ENCODE measurements around the gene ABO.
"Not testable (repeated sequence)": the region's sequence is repeated elsewhere in the genome, so short reads cannot be mapped to it uniquely, and the experiment has no call there.

The ABO gene

DNA sequence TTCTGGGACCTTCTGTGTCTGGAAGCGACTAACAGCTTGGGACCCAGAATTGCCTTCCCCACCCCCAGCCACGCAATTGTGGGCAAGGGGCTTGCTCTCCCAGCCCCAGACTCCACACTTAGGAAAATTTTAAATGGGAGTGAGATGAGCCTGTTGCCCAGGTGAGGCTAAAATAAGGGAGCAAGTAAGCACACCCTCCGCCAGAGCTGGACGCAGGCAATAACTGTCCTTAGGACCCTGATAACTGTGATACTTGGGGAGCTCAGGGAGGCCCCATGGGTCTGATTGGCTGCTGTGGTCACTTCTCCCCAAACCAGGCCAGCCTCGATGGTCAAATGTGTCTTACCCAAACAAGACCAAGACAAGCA, 13.3 kb downstream of the ABO start:
- DNase-seq, result no peak

GRCh38 chr9:133261103-133261752, 13.8 kb downstream of the ABO start:
- DNase-seq, result no peak

GRCh38 chr9:133260334-133261102, 14.5 kb downstream of the ABO start:
- no peak for DNase-seq

GRCh38 chr9:133258061-133259015, 16.7 kb downstream of the ABO start:
- DNase-seq, result no peak

DNA sequence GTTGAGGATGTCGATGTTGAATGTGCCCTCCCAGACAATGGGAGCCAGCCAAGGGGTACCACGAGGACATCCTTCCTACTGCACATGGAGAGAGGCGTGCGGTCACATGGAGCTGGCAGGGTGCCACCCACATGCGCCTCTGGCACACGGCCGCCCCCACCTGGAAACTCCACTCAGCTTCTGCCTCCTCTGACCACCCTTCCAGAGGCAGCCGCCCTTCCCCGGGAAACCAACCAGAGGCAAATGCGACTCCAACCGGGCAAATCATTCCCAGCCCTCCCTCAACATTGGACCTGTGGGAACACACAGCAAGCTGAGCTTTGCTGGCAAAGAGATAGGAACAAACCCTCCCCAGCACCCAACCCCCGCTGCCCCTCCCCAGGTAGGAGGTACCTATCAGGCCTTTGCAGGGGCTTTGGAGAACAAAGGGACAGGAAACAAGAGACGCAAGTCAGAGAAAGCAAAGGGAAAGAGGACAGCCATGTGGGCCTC, 17.5 kb downstream of the ABO start:
- DNase-seq, result no peak

DNA sequence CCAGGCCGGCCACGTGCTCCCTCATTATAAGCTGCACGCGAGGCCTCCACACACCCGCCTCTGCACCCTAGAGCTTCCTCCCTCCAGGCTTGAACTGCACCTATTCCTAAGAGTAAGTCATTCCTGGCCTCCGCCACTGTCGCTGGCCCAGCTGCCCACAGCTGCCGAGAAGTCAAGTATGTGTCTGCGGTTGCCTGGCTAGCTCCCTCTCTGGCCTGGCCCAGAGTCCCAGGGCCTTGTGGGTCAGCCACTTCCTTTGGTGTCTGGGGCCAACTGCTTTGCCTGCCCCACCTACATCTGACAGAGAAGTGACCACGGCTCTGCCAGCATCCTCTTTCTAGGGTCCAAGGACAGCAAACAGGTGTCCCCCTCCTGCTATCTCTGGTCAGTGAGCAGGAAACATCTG, 18.3 kb downstream of the ABO start:
- DNase-seq, result no peak

DNA sequence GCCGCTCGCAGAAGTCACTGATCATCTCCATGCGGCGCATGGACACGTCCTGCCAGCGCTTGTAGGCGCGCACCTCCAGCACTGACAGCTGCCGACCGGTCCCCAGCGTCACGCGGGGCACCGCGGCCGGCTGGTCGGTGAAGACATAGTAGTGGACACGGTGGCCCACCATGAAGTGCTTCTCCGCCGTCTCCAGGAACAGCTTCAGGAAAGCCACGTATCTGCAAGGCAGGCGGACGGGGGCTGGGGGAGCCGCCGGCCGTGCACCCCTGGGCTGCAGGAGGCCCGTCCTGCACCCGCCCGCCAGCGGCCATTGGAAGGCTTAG, 18.9 kb downstream of the ABO start:
- no peak for DNase-seq

- DNase-seq, result no peak
Measured at GRCh38 chr9:133255371-133256135, 19.4 kb downstream of the ABO start.

- no peak for DNase-seq
Measured at GRCh38 chr9:133254471-133254870, 20.5 kb downstream of the ABO start.

DNA sequence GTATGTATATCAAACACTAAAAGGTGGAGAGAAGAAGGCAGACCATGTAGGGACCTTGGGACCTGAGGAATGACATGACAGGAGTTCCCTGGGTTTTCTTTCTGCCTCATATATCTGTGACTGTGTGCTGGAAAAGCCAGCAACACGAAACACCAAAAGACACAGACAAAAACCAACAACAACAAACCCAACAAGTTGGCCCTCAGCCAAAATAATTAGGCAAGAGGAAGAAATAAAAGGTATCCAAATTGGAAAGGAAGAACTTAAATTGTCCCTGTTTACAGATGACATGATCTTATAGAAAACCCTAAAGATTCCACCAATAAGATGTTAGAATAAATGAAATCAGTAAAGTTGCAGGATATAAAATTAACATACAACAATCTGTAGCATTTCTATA, 21.7 kb downstream of the ABO start:
- DNase-seq, result no peak

- no peak for DNase-seq
Measured at GRCh38 chr9:133252301-133253020, 22.5 kb downstream of the ABO start.

- DNase-seq, result no peak
Measured at GRCh38 chr9:133251773-133252172, 23.2 kb downstream of the ABO start.

DNA sequence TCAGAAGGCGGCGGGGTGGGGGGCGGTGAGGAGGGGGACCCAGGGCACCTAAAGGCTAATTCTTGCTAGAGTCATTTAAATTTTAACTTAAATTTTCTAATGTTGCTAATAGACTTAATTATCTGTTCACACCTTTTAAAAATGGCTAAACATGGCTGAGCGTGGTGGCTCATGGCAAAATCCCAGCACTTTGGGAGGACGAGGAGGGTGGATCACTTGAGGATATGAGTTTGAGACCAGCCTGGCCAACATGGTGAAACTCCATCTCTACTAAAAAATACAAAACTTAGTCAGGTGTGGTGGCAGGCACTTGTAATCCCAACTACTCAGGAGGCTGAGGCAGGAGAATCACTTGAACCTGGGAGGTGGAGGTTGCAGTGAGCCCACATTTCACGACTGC, 23.8 kb downstream of the ABO start:
- not testable (repeated sequence) for DNase-seq

DNA sequence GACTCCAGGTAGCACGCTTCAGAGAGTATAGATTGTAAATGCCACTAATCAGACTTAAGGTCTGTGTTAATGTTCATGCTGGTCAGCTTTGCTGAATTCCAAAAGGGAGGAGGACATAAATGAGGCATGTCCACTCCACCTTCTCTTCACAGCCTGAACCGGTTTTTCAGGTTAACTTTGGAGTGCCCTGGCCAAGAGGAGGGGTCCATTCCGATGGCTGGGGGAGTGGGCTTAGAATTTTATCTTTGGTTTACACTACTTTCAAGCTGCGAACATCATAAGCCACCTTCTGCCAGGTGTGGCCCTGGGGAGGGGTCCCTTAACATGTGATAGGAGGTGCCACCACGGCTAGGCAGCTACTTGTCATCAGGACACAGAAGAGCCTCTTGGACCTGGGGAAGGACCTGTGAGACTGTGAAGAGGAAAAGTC, 24.2 kb downstream of the ABO start:
- no peak for DNase-seq

DNA sequence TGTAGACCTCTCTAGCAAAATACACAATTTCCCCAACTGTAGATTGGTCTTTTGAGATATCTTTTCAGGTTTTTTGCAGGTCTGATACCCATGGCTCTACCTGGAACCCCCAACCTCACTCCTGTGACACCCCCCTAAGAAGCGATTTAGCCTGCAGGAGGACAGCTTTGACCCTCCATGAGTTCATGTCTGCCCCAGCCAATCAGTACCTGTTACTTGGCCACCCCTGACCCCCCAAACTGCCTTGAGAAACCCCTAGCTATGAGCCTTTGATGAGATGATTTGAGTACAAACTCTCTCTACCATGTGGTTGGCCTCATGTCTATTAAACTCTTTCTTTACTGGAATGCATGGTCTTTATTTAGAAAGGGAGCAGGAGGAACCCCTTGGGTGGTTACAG, 25.7 kb downstream of the ABO start:
- DNase-seq, result no peak

DNA sequence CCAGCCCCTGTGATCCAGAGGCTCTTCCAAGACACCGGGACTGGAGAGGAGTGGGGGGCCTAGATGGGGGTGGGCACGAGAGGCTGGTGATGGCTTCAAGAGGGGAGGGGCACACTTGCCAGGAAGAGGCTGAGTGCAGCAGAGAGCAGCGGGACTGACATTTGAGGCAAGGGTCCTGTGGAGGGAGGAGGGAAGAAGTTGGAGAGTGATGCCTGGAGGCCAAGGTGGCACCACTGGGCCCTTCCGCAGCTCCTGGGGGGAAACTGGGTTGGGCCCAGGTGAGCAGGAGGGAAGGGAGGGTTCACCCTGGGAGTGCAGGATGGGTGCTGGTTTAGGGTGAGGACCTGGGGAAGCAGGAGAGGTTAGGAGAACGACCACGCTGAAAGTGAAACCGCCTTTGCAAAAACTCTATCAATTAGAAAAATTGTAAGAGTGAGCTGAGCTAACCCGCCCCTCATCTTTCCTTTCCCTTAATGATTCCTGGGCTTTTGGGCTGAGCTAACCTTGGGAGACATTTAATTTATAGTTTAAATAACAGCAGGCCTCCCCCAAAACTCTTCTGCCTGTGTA, 26.2 kb downstream of the ABO start:
- no peak for DNase-seq

DNA sequence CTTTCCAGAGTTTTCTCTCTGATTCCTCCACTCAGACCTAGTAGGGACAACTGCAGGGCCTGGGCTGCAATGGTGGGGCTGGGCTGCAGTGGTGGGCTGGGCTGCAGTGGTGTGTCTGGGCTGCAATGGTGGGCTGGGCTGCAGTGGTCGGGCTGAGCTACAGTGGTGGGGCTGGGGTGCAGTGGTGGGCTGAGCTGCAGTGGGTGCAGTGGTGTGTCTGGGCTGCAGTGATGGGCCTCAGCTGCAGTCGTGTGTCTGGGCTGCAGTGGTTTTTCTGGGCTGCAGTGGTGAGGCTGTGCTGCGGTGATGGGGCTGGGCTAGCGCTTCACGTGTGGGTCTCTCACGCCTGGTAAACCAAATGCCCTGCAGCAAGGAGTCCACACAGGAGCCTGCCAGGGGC, 27.4 kb downstream of the ABO start:
- no peak for DNase-seq

DNA sequence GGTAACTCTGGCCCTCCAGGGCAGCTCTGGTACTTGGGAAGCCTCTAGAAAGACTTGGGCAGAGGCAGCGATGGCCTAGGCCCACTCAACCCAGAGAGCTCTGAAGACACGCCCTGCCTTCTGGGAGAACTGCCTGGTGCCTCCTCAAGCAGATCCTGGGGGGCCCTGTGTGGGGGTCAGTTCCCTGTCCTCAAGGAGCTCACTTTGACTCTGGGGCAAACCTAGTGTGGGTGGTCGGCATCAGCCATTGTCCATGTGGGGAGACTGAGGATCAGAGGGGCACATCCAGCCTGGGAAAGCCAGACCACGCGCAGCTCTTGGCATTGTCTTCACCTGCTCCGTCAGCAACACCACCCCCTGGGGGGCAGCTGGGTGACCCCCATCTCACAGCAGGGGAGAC, 28.0 kb downstream of the ABO start:
- no peak for DNase-seq

DNA sequence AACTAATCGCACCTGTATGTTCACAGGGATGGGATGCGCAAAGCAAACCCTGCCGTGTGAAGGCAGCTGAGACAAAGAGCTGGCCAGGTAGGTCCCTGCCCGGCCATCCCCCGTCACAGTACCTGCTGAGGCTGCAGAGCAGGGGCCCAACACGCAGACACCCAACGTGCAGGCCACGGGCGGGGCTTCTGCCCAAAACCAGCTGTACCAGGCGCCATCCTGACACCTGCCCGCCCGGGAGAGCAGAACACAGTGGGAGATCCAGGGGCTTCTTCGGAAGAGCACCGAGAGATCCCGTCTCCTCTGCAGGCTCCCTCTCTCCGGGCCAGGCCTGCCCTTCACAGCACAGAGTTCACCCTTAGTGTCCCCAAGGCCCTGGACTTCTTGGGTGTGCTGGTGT, 28.4 kb downstream of the ABO start:
- no peak for DNase-seq

DNA sequence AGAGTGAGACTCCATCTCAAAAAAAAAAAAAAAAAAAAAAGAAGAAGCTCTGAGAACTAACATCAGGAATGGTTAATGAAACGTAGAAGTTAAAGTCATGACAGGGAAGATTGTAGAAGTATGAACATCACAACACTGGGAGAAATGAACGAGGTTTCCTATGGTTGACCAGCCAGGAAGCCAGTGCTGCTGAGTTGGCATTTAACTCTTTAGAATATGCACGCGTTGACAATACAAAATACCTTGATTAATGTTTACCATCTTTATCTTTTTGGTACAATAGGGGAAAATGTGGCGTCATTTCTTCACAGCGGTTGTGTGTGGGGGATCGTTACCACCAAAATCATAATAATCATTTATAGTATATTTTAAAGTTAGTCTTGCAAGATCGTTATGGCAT, 32.0 kb downstream of the ABO start:
- no peak for DNase-seq

- DNase-seq, result no peak
Measured at GRCh38 chr9:133242241-133242640, 32.8 kb downstream of the ABO start.
